GM10847 (cell line): ENCODE data around the gene ABI1.
A peak's percentile ranks its signal among the peaks of the same experiment; 100 is the strongest.

Experiments used
- POLR2A ChIP-seq: IDR thresholded peaks from 2 replicates; pipeline ENCODE4 v1.6.1; 2011; ENCODE audit not compliant: insufficient read length; ENCODE audit errors: extremely low read depth

ABI1 gene

GRCh38 chr10:26723016-26723415 is 137.7 kb downstream of the ABI1 start:
- no peak for TF ChIP-seq POLR2A

GRCh38 chr10:26721561-26721960 is 139.2 kb downstream of the ABI1 start:
- no peak for TF ChIP-seq POLR2A

- no peak for TF ChIP-seq POLR2A
These were observed 143.3 kb downstream of the ABI1 start for GRCh38 chr10:26717476-26717875.

- TF ChIP-seq POLR2A: no peak
These were observed 145.6 kb downstream of the ABI1 start for GRCh38 chr10:26715137-26715487.

GRCh38 chr10:26714415-26715136 is 146.2 kb downstream of the ABI1 start:
- TF ChIP-seq POLR2A: no peak

- TF ChIP-seq POLR2A: no peak
These were observed 149.4 kb downstream of the ABI1 start for GRCh38 chr10:26711324-26711723.

- TF ChIP-seq POLR2A: no peak
These were observed 153.8 kb downstream of the ABI1 start for GRCh38 chr10:26706936-26707335.

- TF ChIP-seq POLR2A: no peak
These were observed 154.6 kb downstream of the ABI1 start for GRCh38 chr10:26706206-26706605.

GRCh38 chr10:26703974-26704373 is 156.8 kb downstream of the ABI1 start:
- no peak for TF ChIP-seq POLR2A

GRCh38 chr10:26703096-26703495 is 157.7 kb downstream of the ABI1 start:
- TF ChIP-seq POLR2A: no peak

GRCh38 chr10:26700884-26701630 is 159.7 kb downstream of the ABI1 start:
- TF ChIP-seq POLR2A: no peak

- no peak for TF ChIP-seq POLR2A
These were observed 161.1 kb downstream of the ABI1 start for GRCh38 chr10:26699631-26700030.

- TF ChIP-seq POLR2A: no peak
These were observed 161.8 kb downstream of the ABI1 start for GRCh38 chr10:26698909-26699308.

GRCh38 chr10:26697922-26698608 is 162.7 kb downstream of the ABI1 start:
- TF ChIP-seq POLR2A: no peak

- TF ChIP-seq POLR2A: peak; percentile 67
These were observed 163.4 kb downstream of the ABI1 start, which contains the start of gene PDSS1 for GRCh38 chr10:26697163-26697921. Gene PDSS1, plus strand, starts transcription at chr10:26697701. Its CDS starts 11 bp downstream, at chr10:26697712.
